NCI-H69 (cell line): Measurements from ENCODE around the gene TDP1.
"Not testable (repeated sequence)": the region's sequence is repeated elsewhere in the genome, so short reads cannot be mapped to it uniquely, and the experiment has no call there.

Experiments
- DNase-seq: peaks from one replicate; lab custom pipeline; 2025; lab: John Stamatoyannopoulos, UW

The TDP1 gene

DNA sequence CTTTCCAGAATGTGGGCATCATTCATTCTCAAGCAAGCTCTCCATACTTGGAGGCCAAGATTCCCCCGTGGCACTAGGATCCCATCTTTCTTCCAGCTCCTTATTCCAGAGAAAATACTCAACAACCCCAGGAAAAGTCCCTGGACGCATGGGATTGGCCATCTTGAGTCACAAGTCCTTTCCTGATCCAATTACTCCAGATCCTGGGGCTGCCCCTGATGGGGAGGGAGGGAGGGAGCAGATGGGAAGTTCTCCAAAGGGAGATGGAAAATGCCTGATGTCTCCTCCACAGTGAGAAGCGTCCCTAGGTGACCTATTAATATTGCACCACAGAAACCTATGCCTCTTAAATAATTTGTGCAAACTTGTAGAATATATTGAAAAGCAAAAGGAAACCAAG is 93.7 kb downstream of the TDP1 start:
- DNase-seq = peak; percentile 35

DNA sequence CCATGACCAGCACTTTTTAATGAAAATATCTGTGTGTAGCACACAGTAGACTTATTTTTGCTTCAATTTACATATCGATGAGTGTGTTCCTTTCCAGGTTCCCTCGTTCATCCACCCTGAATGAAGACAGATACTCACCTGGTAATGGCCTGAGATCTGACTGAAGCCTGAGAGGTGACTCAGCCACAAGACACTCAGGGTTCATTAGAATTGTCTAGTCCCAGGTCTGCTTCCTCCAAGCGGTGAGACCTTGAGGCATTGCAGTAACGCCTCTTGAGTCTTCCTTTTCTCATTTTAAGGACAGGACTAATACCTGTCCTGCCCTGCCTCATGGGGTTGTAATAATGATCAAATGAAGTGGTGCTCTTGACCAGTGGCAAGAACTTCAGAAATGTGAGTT is 94.5 kb downstream of the TDP1 start:
- no peak for DNase-seq

- DNase-seq = no peak
These were observed 97.3 kb downstream of the TDP1 start for GRCh38 chr14:90053044-90053443.

DNA sequence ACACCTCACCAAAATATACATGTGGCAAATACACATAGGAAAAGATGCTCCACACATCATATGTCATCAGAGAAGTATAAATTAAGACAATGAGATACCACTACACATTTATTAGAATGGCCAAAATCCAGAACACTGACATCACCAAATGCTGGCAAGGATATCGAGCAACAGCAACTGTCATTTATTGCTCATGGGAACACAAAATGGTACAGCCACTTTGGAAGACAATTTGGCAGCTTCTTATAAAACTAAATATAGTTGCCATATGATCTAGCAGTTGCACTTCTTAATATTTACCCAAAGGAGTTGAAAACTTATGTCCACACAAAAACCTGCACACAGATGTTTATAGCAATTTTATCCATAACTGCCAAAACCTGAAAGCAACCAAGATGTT is 99.1 kb downstream of the TDP1 start:
- DNase-seq = no peak

DNA sequence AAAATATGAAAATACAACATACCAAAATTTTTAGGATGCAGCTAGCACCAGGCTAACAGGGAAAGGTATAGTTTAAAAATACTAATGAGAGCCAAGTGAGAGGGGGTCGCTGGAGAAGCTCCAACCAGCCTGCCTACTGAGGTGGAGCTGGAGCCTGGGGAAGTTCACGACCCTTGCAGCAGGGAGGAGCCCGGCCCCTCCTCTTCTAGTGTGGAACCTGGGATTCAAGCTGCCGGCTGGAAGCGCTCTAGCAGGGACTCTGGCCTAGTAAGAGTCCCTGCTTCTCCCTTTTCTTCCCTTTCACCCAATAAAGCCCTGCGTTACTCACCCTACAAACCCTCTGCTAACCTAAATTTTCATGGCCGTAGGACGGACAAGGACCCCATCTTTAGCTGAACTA is 101.1 kb downstream of the TDP1 start:
- DNase-seq = peak; percentile 64

DNA sequence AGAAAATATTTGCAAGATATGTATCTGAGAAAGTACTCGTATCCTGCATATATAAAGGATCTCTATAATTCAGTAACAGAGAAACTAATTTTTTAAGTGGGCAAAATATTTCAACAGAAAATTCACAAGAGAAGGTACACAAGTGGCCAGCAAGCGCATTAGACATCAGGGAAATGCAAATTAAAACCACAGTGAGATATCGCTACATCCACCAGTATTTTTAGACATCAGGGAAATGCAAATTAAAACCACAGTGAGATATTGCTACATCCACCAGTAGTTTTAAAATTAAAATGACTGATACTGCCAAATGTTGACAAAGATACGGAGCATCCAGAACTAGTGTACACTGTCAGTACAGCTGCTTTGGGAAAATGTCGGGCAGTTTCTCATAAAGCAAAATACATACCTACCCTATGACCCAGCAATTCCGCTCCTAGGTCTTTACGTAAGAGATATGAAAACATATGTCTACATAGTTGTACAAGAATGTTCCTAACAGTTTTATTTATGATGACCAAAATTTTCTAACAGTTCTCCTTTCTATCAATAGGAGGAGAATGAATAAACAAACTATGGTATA is 103.2 kb downstream of the TDP1 start:
- peak; percentile 21 for DNase-seq

- peak; percentile 96 for DNase-seq
These were observed 104.7 kb downstream of the TDP1 start for GRCh38 chr14:90060312-90060964.

DNA sequence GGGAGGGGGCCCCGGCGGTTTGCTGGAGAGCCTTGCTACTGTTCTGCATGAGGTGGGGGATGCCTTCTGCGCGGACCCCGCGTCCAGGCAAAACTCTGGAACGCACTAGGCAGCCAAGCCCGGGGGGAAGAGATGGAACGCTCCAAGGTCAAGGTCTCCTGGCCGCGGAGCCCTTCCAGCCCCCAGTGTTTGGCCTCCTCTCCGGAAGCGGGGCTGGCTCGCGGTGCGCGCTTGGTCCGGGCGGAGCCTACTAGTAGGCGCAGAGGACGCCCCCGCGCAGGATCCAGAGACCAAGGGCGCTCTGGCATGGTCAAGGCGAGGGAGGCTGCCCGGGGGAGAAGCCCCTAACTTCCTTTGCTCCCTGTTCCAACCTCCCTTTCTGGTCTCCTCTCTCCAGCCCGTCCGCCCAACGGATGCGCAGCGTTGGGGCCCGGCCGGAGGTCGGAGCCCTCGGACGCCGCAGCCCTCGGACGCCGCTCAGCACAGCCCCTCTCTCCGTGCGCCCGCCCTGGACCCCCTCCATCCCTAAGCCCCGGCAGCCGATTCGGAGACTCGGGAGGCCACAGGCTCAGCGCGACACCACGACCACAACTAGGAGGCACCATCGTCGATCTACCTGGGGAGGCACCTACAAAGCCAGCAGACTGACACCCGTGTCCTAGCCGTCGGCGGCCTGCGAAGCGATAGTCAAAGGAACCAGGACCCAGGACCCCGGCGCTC is 105.4 kb downstream of the TDP1 start:
- peak; percentile 80 for DNase-seq

DNA sequence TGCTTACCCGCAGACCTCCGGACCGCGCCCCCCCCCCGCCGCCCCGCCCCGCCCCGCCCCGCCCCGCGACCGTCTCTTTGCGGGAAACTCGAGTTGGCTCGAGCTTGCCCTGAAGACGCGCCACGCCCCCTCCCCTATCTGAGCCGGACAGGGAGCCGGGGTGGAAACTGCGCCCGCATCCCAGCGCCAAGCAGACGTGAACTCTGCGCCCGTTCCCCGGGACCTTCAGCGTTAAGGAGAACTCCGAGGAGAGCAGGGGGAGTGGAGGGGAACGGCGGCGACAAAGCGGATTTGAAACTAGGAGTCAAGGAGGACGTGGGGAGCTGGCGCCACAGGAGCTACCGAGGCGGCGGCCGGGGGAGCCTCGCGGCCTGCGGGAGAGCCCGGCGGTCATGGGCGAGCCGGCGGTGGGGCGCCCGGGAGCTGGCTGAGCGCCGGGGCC is 106.0 kb downstream of the TDP1 start, which contains the start of gene KCNK13:
KCNK13 (plus strand) TSS at position 310 of the 442 bp plus-strand sequence. CDS start 212 bp downstream, outside the sequence.
- DNase-seq = peak; percentile 80

- DNase-seq = peak; percentile 98
These were observed 106.5 kb downstream of the TDP1 start for GRCh38 chr14:90062127-90062794.

DNA sequence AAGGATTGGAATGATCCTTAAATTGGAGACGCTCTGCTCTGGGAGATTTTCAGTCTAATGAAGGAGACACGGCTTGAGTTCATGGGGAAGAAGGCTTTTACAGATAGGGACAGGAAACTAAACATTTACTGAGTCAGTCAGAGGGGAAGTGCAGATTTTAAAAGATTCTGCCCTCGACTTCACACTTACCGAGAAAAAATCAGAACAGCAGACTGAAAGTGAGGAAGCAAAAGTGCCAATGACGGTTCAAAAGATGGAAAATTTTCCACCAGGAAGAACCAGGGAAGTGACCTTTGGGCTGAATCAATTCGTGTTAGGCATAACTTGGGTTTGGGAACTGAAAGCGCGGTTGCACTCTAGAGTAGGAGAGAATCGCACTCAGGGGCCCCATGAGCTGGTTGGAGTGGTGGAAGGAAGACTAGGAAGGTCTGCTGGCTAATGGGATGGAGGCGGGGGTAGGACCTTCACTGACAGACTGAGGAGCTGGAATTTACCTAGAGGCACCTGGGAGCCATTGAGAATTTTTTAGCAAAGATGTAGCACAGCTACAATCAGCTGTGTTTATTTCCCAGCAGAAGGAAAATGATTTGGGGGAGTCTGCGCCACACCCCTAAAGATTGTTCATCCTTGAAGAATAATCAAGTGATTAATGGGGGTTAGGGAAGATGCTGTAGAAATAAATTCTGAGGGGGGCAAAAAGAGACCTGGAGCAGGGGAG is 107.3 kb downstream of the TDP1 start:
- peak; percentile 47 for DNase-seq

DNA sequence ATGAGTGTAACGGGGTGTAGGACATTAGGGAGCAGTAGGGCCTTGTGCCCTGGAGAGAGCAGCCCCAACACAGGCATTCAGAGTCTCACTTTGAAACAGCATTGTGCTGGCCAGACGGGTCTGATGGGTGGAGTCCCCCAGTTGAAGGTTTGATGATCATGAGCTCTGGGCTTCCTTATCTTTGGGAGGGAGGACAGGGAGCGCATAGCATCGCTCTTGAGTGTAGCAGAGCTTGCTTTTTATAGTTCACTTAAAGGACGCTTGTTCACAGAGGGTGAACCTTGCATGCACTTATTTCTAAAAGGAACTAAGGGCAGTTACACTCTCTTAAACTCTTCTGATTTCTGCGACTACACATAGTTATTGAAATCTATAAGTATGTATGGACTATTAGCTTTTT is 116.6 kb downstream of the TDP1 start:
- no peak for DNase-seq

DNA sequence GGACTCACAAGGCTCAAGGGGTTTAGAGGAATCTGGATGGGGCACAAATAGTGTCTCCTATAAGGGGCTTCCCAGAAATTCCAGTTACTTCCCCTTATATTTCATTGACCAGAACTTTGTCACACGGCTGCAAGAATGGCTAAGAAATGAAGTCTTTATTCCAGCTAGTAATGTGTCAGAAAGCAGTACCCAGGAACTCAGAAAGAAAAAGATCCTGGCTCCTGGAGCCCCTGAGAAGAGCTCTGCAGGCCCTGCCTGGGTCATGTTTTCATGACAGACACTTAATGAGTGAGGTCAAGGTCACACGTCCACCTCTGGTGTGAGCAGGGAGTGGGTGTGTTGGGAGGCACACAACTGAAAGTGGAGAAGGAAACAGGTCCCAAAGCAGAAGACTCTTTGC is 123.8 kb downstream of the TDP1 start:
- DNase-seq = no peak

DNA sequence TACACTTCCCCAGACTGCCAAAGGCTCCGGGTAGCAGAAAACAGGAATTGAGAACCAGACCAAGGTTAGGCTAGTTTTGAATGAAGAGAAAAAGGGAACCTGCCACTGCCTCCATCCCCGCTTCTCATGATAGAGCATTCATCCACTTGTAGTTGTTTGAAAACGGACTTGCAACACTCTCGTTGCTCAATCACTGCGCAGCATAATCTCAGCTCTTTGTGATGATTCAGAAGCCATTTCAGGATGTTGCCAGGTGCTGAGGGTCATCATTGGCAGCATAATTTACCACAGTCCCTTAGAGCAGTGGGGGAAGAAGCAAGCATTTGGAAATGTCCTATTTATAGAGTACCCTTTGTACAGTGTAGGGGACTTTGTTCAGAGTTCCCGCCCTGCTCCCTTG is 131.7 kb downstream of the TDP1 start:
- no peak for DNase-seq

DNA sequence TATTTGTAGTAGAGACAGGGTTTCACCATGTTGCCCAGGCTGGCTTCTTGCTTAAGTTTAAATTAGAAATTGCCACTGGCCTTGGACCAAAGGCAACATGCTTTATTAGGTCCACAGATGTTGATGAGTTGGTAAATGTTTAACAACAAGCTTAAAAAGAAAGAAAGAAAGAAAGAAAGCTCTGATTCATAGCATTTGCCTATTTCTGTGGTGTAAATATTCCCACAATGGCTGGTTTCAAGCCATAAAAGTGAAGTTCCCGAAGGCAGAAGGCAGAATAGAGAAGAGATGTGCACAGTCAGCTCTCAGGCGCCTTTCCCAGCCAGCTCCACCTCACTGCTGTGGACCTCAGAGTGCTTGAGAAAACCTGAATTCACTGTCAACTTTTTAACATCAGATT is 132.4 kb downstream of the TDP1 start:
- DNase-seq = no peak

- not testable (repeated sequence) for DNase-seq
These were observed 133.8 kb downstream of the TDP1 start for GRCh38 chr14:90089486-90089885.

- peak; percentile 81 for DNase-seq
These were observed 135.7 kb downstream of the TDP1 start for GRCh38 chr14:90091393-90091792.

- DNase-seq = peak; percentile 83
These were observed 138.3 kb downstream of the TDP1 start for GRCh38 chr14:90093942-90094595.
